Tibial nerve (tissue), 4 donors: Measurements from ENCODE around the gene PITPNM1. TPM values are rescaled to one million over a fixed set of nuclear protein-coding genes. Genes with fewer than 3 reads are reported as not detected.
"Not testable (repeated sequence)": the region's sequence is repeated elsewhere in the genome, so short reads cannot be mapped to it uniquely, and the experiment has no call there.

Experiments used
- DNase-seq, 2 donors: peaks; one replicate each; pipeline ENCODE4 v3.0.0-alpha.2; 2019; ENCODE audit warnings: low spot score in 2 of 2
- H3K27ac ChIP-seq, 4 donors: fragments of 200-600 bp; sonication (generic) in 3 of 4; one replicate each; pipeline ENCODE4 v1.5.1; 2017 to 2019; ENCODE audit warnings: mild to moderate bottlenecking in 1 of 4
- H3K27me3 ChIP-seq, 2 donors: fragments of 200-600 bp; sonication (generic) in 1 of 2; one replicate each; pipeline versions ENCODE4 v1.5.1 to v1.6.0; 2017 to 2019
- H3K36me3 ChIP-seq, 3 donors: fragments of 200-600 bp; sonication (generic); one replicate each; pipeline ENCODE4 v1.5.1; 2018 to 2019
- H3K4me1 ChIP-seq, 4 donors: fragments of 200-600 bp; sonication (generic) in 3 of 4; one replicate each; pipeline ENCODE4 v1.5.1; 2017 to 2019
- H3K4me3 ChIP-seq, 4 donors: fragments of 200-600 bp; sonication (generic) in 3 of 4; one replicate each; pipeline ENCODE4 v1.5.1; 2017 to 2019; ENCODE audit warnings: mild to moderate bottlenecking in 1 of 4, moderate library complexity in 1 of 4
- H3K9me3 ChIP-seq, 4 donors: fragments of 200-600 bp; sonication (generic) in 3 of 4; one replicate each; pipeline ENCODE4 v1.5.1; 2017 to 2019
- EP300 ChIP-seq, 2 donors: sonication (generic); formaldehyde crosslinking; IDR thresholded peaks; one replicate each; pipeline ENCODE4 v1.6.1; 2017; ENCODE audit warnings: antibody characterized with exemption in 2 of 2, mild to moderate bottlenecking in 1 of 2
- POLR2A ChIP-seq, 2 donors: fragments of 450-650 bp; IDR thresholded peaks; one replicate each; pipeline ENCODE4 v1.6.1; 2017; ENCODE audit warnings: antibody characterized with exemption in 2 of 2, mild to moderate bottlenecking in 2 of 2, moderate library complexity in 2 of 2
- WGBS, 2 donors: methylation state at CpG; one replicate each; pipeline ENCODE4 v1.1.5; 2018; 5-methylcytosine and 5-hydroxymethylcytosine counted together
- total RNA-seq, 4 donors: library from RNA; depleted of rRNA; stranded (reverse); fragments of >200 nt; gene quantifications; one replicate each; pipeline ENCODE4 v1.1.0, GENCODE V29; 2016
- TF ChIP-seq, protein P1 (sequence below), 5 experiments: fragments of 200-600 bp in 3 of 5; fragments of 450-650 bp in 2 of 5; sonication (generic) in 3 of 5; IDR thresholded peaks; one replicate each; pipeline ENCODE4 v1.5.1; 2016 to 2019; ENCODE audit warnings: antibody characterized with exemption in 5 of 5, mild to moderate bottlenecking in 3 of 5, moderate library complexity in 2 of 5

The PITPNM1 gene
- total RNA-seq, 4 donors from 2014 or later: 22.8 to 69.6 (median 38.6) TPM

DNA sequence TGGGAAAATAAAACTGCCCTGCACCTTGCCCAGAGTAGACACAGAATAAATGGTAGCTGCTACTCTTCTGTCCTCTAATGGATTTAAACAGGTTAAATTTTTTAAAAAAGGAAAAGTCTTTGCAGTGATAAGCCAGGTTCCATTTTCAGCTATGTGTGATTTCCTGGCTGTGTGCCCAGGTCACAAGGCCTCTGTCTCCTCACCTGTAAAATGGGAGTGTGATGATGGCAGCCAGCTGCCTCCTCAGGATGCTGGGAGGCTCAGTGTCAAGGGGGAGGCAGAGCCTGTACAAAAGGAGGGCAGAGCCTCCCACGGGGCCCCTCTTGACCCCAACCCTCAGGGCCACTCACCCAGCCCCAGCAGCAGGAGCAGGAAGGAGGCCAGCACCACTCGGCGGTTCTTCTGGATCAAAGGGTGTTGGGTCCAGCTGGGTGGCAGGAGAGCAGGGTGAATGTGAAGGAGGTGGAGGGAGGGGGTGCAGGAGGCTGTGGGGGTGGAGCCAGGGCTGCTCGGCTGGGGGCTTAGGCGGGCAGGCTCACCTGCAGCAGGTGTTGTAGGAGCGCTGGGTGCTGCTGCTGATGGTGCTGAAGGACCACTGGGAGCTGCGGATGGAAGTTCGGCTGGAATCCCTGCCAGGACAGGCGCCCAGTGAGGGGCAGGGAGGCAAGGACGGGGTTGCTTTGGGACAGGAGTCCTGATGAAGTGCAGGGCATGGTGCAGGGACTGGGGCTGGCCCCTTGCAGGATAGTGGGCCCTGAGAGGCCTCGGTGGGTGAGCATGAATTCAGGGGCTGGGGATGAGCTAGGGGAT, 38.0 kb downstream of the PITPNM1 start:
- 67 to 74% methylated on average over 11 of the region's 11 CpGs for WGBS, 2 donors
- TF ChIP-seq EP300 (IDR thresholded peaks at IDR 0.05) (no peak), POLR2A (IDR thresholded peaks at IDR 0.05) (no peak)
- TF ChIP-seq, protein P1, sequence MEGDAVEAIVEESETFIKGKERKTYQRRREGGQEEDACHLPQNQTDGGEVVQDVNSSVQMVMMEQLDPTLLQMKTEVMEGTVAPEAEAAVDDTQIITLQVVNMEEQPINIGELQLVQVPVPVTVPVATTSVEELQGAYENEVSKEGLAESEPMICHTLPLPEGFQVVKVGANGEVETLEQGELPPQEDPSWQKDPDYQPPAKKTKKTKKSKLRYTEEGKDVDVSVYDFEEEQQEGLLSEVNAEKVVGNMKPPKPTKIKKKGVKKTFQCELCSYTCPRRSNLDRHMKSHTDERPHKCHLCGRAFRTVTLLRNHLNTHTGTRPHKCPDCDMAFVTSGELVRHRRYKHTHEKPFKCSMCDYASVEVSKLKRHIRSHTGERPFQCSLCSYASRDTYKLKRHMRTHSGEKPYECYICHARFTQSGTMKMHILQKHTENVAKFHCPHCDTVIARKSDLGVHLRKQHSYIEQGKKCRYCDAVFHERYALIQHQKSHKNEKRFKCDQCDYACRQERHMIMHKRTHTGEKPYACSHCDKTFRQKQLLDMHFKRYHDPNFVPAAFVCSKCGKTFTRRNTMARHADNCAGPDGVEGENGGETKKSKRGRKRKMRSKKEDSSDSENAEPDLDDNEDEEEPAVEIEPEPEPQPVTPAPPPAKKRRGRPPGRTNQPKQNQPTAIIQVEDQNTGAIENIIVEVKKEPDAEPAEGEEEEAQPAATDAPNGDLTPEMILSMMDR (IDR thresholded peaks at IDR 0.05): no peak
- peaks cover 0 to 13% (median 0%) of the 10 kb centered on the region in 3 donors for H3K36me3 ChIP-seq
- H3K27ac ChIP-seq: peak overlapping the region in 3 of 4 donors; percentile 45 to 93 (median 90)
- no peaks in the 10 kb centered on the region for H3K9me3 ChIP-seq
- DNase-seq: no peak
- no peaks in the 10 kb centered on the region for H3K27me3 ChIP-seq
- H3K4me1 ChIP-seq: peaks cover 4 to 59% (median 33%) of the 10 kb centered on the region in 4 donors
- no peak overlapping the region for H3K4me3 ChIP-seq

DNA sequence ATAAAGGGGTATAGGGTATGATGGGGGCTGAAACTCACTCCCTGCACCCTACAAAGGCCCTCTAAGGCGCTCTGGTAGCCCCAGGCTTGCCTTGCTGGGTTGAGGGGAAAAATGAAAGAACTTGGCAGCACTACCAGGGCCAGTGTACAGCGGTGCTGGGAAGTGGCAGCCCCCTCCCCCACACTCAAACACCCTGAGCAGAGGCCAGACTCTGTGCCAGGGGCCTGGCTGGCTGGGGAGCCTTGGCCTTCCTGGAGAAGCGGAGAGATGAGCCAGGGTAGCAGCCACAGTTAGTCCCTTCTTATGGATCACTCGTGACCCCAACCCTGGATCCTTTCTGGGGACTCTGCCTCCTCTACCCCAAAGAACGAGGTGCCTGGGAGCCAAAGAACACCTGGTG, 38.8 kb downstream of the PITPNM1 start:
- Histone ChIP-seq H3K27ac (peak overlapping the region in 2 of 4 donors; percentile 45 to 93), H3K4me1 (peaks cover 4 to 59% (median 33%) of the 10 kb centered on the region in 4 donors), H3K27me3 (no peaks in the 10 kb centered on the region), H3K4me3 (no peak overlapping the region), H3K9me3 (no peaks in the 10 kb centered on the region), H3K36me3 (peaks cover 0 to 13% (median 0%) of the 10 kb centered on the region in 3 donors)
- no peak for TF ChIP-seq POLR2A (IDR thresholded peaks at IDR 0.05)
- TF ChIP-seq, protein P1 (IDR thresholded peaks at IDR 0.05): no peak
- DNase-seq: no peak
- 77 to 80% methylated on average over 5 of the region's 5 CpGs for WGBS, 2 donors

DNA sequence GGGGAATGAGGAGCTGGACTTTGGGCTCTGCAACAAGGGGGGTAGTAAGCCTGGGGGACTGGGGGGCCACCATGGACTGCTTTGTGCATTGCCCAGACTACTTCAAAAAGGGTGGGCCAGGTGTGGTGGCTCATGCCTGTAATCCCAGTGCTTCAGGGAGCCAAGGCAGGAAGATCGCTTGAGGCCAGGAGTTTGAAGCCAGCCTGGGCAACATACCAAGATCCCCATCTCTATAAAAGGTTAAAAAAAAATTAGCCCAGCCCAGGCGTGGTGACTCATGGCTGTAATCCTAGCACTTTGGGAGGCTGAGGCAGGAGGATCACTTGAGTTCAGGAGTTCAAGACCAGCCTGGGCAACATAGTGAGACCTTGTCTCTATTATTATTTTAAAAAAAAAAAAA, 39.6 kb downstream of the PITPNM1 start:
- Histone ChIP-seq H3K27ac (peak overlapping the region in 3 of 4 donors; percentile 95 to 98 (median 97)), H3K4me3 (peak overlapping the region in 1 of 4 donors; percentile 63), H3K4me1 (peaks cover 4 to 58% (median 33%) of the 10 kb centered on the region in 4 donors), H3K36me3 (peaks cover 0 to 13% (median 0%) of the 10 kb centered on the region in 3 donors)
- H3K9me3 ChIP-seq, H3K27me3 ChIP-seq, DNase-seq: not testable (repeated sequence)
- WGBS, 2 donors: 58 to 77% methylated on average over 2 of the region's 2 CpGs

DNA sequence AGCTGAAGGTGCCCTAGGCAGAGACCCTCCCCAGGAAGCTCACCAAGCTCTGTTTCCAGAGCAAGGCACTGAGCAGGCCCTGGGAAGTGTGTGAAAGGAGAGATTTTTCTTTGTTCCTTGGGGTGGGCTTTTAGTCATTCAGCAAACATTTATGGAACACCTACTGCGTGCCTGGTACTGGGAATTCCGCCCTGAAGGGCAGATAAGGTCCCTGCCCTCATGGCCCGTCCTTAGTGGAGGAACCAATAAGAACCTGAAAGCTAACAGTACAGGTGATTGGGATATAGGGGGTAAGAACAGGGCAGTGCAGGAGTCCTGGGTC, 40.0 kb downstream of the PITPNM1 start:
- Histone ChIP-seq H3K36me3 (peaks cover 0 to 13% (median 0%) of the 10 kb centered on the region in 3 donors), H3K27me3 (no peaks in the 10 kb centered on the region), H3K9me3 (no peaks in the 10 kb centered on the region), H3K4me1 (peaks cover 4 to 54% (median 32%) of the 10 kb centered on the region in 4 donors), H3K4me3 (peak overlapping the region; percentile 47 to 71 (median 56)), H3K27ac (peak overlapping the region; percentile 87 to 98 (median 96))
- DNase-seq: no peak
- WGBS, 2 donors: 40 to 68% methylated on average over 3 of the region's 3 CpGs
- TF ChIP-seq, protein P1 (IDR thresholded peaks at IDR 0.05): no peak
- TF ChIP-seq EP300 (IDR thresholded peaks at IDR 0.05): no peak
- TF ChIP-seq POLR2A (IDR thresholded peaks at IDR 0.05): no peak

DNA sequence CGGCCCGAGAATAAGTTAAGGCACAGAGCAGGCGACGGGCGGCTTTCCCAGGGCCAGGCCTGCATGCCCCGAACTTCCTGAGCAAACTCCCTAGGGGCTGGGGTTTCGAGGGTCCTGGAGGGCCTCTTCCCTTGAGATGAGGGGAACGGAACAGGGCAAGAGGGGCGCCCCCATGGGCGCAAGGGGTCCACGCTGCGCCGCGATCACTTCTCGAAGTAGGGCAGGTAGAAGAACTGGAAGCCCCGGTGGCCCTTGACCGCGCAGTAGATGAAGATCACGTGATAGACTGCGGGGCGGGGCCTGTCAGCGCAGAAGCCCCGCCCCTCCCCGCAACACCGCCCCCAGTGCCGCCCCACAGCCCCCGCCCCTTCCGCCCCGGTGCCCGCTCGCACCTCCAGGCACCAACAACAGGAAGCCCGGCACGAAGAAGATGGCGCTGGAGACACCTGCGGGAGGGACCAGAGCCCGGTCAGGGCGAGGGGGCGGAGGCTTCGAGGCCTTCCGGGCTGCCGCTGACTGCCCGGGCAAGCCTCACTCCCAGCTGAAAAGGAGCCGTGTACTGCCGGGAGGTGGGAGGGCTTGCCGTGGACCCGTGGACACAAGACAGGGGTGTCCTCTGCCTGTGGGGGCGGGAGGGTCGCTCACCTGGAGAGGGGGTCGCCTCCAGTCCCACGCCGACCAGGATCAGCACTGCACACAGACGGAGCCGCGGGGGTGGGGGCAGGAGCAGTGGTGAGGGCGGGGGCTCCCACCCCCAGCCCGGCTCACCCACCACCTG, 40.6 kb downstream of the PITPNM1 start:
- Histone ChIP-seq H3K27ac (peak overlapping the region; percentile 87 to 98 (median 96)), H3K27me3 (no peaks in the 10 kb centered on the region), H3K4me3 (peak overlapping the region; percentile 47 to 71 (median 56)), H3K36me3 (peaks cover 0 to 13% (median 0%) of the 10 kb centered on the region in 3 donors), H3K9me3 (no peaks in the 10 kb centered on the region), H3K4me1 (peaks cover 4 to 48% (median 30%) of the 10 kb centered on the region in 4 donors)
- peak; percentile 85 to 89 for DNase-seq
- WGBS, 2 donors: 4 to 8% methylated on average over 45 to 47 of the region's 56 CpGs
- TF ChIP-seq EP300 (IDR thresholded peaks at IDR 0.05) (peak in 1 of 2 donors; percentile 69), POLR2A (IDR thresholded peaks at IDR 0.05) (peak in 1 of 2 donors; percentile 51)
- TF ChIP-seq, protein P1 (IDR thresholded peaks at IDR 0.05): no peak
